ENCODE results near the gene RNF11.

DNA sequence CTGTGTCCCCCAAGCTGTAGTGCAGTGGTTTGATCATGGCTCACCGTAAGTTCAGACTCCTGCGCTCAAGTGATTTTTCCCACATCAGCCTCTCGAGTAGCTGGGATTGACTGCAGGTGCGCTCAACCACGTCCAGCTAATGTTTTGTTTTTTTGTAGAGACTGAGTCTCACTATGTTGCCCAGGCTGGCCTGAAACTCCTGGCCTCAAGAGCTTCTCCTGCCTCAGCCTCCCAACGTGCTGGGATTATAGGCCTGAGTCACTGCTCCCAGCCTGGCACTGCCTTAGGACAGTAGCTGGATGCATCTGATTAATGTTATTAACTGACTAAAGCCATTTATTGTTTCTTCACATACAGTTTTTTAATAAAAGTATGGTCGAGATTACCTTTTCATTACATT is 40.2 kb downstream of the RNF11 start:
- TF ChIP-seq CTCF (conservative IDR thresholded peaks at IDR 0.05; ENCODE audit: low read depth, low read length) (no peak), EZH2 (IDR thresholded peaks at IDR 0.05; ENCODE audit: borderline replicate concordance, low read depth, low read length, poor library complexity, severe bottlenecking) (no peak)
